ENCODE results near the gene PKN2. TPM values are rescaled to one million over a fixed set of nuclear protein-coding genes. Genes with fewer than 3 reads are reported as not detected.
"Not testable (repeated sequence)": the region's sequence is repeated elsewhere in the genome, so short reads cannot be mapped to it uniquely, and the experiment has no call there.

PKN2 gene
- total RNA-seq, 1 donor from 2014 or later = 74.4 TPM

DNA sequence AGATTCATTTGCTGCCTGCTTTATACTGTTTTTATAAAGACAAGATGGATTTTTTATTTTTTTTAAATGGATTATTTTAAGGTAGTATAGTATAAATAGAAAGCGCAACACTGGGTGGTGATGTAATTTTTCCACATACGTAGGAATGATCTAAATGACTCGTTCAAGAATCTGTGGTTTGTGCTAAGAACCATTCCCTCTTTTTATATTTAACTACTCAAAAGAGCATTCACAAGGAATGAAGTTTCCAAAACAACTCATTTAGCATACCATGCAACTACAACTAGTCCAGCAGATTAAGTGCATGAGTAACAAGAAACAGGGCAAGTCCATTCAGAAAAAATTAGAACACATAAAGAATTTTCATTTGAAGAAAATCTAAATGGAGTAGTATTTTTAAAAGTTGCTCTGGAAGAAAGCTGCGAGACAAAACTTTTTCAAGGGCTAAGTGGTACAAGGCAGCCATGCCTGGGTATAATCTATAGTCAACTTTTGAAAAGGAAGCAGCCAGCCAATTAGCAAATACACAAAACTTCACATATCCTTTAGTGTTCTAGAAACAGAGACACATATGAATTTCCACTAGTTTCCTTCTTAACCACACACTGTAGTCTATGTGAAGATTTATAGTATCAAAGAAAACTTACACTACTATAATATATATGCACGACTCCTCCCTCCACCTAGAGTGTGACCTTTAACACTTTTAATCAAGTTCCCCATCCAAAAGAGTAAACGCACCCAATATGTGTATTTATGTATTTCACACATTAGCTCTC lies 183.9 kb downstream of the PKN2 start:
- H3K9ac ChIP-seq = no peak overlapping the region
- peaks cover 6% of the 10 kb centered on the region for H3K79me2 ChIP-seq (ENCODE audit: low read depth)
- Mint-ChIP-seq H3K4me1 (no peaks in the 10 kb centered on the region), H3K4me3 (no peak overlapping the region), H3K27me3 (ENCODE audit: insufficient read depth, low read depth) (no peaks in the 10 kb centered on the region), H3K9me3 (no peaks in the 10 kb centered on the region), H3K27ac (no peak overlapping the region), H3K36me3 (peaks cover 13% of the 10 kb centered on the region)
- no peaks in the 10 kb centered on the region for H3K27me3 ChIP-seq
- H3F3A ChIP-seq (ENCODE audit: low read depth) = no peaks in the 10 kb centered on the region
- no peak overlapping the region for H3K27ac ChIP-seq
- DNase-seq (ENCODE audit: low spot score) = no peak
- TF ChIP-seq EZH2phosphoT487 (IDR thresholded peaks at IDR 0.05) (no peak), EZH2 (IDR thresholded peaks at IDR 0.05) (no peak)
- TF ChIP-seq, protein P1, sequence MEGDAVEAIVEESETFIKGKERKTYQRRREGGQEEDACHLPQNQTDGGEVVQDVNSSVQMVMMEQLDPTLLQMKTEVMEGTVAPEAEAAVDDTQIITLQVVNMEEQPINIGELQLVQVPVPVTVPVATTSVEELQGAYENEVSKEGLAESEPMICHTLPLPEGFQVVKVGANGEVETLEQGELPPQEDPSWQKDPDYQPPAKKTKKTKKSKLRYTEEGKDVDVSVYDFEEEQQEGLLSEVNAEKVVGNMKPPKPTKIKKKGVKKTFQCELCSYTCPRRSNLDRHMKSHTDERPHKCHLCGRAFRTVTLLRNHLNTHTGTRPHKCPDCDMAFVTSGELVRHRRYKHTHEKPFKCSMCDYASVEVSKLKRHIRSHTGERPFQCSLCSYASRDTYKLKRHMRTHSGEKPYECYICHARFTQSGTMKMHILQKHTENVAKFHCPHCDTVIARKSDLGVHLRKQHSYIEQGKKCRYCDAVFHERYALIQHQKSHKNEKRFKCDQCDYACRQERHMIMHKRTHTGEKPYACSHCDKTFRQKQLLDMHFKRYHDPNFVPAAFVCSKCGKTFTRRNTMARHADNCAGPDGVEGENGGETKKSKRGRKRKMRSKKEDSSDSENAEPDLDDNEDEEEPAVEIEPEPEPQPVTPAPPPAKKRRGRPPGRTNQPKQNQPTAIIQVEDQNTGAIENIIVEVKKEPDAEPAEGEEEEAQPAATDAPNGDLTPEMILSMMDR (IDR thresholded peaks at IDR 0.05) = no peak
- H3K4me3 ChIP-seq = no peak overlapping the region
- H3K4me2 ChIP-seq = no peak overlapping the region
- H3K36me3 ChIP-seq = no peaks in the 10 kb centered on the region
- no peaks in the 10 kb centered on the region for H3K9me3 ChIP-seq (ENCODE audit: low read depth)
- H2AFZ ChIP-seq (replicated peaks) = no peak overlapping the region
- no peaks in the 10 kb centered on the region for H4K20me1 ChIP-seq (ENCODE audit: low read depth)
- no peaks in the 10 kb centered on the region for H3K4me1 ChIP-seq

GRCh38 chr1:88869644-88870043 lies 185.6 kb downstream of the PKN2 start:
- not testable (repeated sequence) for H3K27me3 Mint-ChIP-seq (ENCODE audit: insufficient read depth, low read depth); H3K9me3 ChIP-seq (ENCODE audit: low read depth); H3K9me3 Mint-ChIP-seq; H4K20me1 ChIP-seq (ENCODE audit: low read depth); DNase-seq (ENCODE audit: low spot score); H3K4me1 ChIP-seq; H3K36me3 ChIP-seq; H3F3A ChIP-seq (ENCODE audit: low read depth); H3K4me3 Mint-ChIP-seq; H3K27ac ChIP-seq; H3K9ac ChIP-seq; H3K27ac Mint-ChIP-seq; H3K4me2 ChIP-seq; H3K36me3 Mint-ChIP-seq; H3K79me2 ChIP-seq (ENCODE audit: low read depth); H3K4me3 ChIP-seq; H3K4me1 Mint-ChIP-seq; H3K27me3 ChIP-seq; H2AFZ ChIP-seq (replicated peaks)

DNA sequence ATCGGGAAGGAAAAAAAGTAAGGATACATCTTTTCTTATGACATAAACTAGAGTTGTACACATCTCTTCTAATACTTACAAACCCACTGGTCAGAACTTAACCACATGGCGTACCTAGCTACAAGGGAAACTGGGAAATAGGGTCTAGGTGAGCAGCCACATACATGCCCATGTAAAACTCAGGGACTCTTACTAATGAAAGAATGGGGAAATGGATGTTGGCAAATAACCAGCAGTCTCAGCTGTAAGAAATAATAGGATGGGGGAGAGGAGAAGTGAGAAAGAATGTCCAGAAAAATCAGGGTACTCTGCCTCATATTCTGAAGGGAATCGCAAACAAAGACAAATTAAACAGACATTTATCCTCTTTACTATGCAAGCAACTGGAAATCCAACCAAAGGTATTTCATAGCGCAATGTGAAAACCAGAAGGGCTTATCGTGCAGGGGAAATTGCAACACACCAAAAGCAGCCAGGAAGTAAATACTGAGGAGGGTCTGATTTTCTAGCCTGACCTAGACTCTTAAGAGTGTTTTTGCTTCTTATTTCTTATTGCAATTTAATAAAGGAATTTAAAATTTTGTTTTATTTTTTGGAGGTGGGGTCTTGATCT lies 189.8 kb downstream of the PKN2 start:
- Histone ChIP-seq H3K79me2 (ENCODE audit: low read depth) (peaks cover 5% of the 10 kb centered on the region), H3K27ac (no peak overlapping the region), H3K9me3 (ENCODE audit: low read depth) (no peaks in the 10 kb centered on the region), H3K9ac (no peak overlapping the region), H3K36me3 (no peaks in the 10 kb centered on the region), H3K4me3 (no peak overlapping the region), H3F3A (ENCODE audit: low read depth) (peaks cover 3% of the 10 kb centered on the region), H3K4me1 (no peaks in the 10 kb centered on the region), H3K4me2 (no peak overlapping the region), H3K27me3 (no peaks in the 10 kb centered on the region), H2AFZ (replicated peaks) (no peak overlapping the region), H4K20me1 (ENCODE audit: low read depth) (peaks cover 8% of the 10 kb centered on the region)
- no peak overlapping the region for H3K27ac Mint-ChIP-seq
- peaks cover 2% of the 10 kb centered on the region for H3K27me3 Mint-ChIP-seq (ENCODE audit: insufficient read depth, low read depth)
- no peaks in the 10 kb centered on the region for H3K4me1 Mint-ChIP-seq
- H3K9me3 Mint-ChIP-seq = no peaks in the 10 kb centered on the region
- DNase-seq (ENCODE audit: low spot score) = no peak
- TF ChIP-seq EZH2phosphoT487 (IDR thresholded peaks at IDR 0.05) (no peak), EZH2 (IDR thresholded peaks at IDR 0.05) (no peak)
- TF ChIP-seq, protein P1 (IDR thresholded peaks at IDR 0.05) = no peak
- H3K36me3 Mint-ChIP-seq = peaks cover 6% of the 10 kb centered on the region
- H3K4me3 Mint-ChIP-seq = no peak overlapping the region

DNA sequence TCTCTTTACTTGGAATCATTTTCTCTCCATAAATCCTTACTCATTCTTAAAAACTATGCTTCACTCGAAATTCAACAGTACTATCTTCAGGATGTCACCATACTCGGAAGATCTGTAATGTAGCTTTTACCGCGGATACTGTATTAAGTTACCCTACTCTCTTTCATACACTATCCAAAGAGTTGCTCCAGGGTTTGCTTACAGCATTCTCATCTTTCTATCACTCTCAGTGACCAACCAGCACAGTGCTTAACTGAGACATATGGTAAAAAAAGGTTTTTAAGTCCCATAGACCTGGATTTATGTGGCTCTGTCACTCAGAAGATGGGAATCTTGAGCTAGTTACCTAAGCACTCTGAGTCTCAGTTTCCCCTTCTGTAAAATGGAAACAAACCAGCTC lies 191.5 kb downstream of the PKN2 start:
- Histone ChIP-seq H3K4me3 (no peak overlapping the region), H4K20me1 (ENCODE audit: low read depth) (peaks cover 8% of the 10 kb centered on the region), H3K9me3 (ENCODE audit: low read depth) (no peaks in the 10 kb centered on the region), H3K27ac (no peak overlapping the region), H3K4me1 (no peaks in the 10 kb centered on the region), H3K27me3 (no peaks in the 10 kb centered on the region), H3K79me2 (ENCODE audit: low read depth) (peaks cover 5% of the 10 kb centered on the region), H2AFZ (replicated peaks) (no peak overlapping the region), H3K9ac (no peak overlapping the region), H3K36me3 (no peaks in the 10 kb centered on the region), H3F3A (ENCODE audit: low read depth) (peaks cover 3% of the 10 kb centered on the region), H3K4me2 (no peak overlapping the region)
- no peak for TF ChIP-seq EZH2 (IDR thresholded peaks at IDR 0.05)
- no peak for TF ChIP-seq EZH2phosphoT487 (IDR thresholded peaks at IDR 0.05)
- TF ChIP-seq, protein P1 (IDR thresholded peaks at IDR 0.05) = no peak
- H3K4me3 Mint-ChIP-seq = no peak overlapping the region
- H3K9me3 Mint-ChIP-seq = no peaks in the 10 kb centered on the region
- no peaks in the 10 kb centered on the region for H3K4me1 Mint-ChIP-seq
- no peak for DNase-seq (ENCODE audit: low spot score)
- H3K27me3 Mint-ChIP-seq (ENCODE audit: insufficient read depth, low read depth) = peaks cover 2% of the 10 kb centered on the region
- H3K27ac Mint-ChIP-seq = no peak overlapping the region
- H3K36me3 Mint-ChIP-seq = peaks cover 3% of the 10 kb centered on the region

Data from neural progenitor cell (in vitro differentiated cells).